Large intestine (tissue), 3 donors: Measurements from ENCODE around the gene NTSR1. TPM values are rescaled to one million over a fixed set of nuclear protein-coding genes. Genes with fewer than 3 reads are reported as not detected.

Experiments used
- DNase-seq, 2 donors: peaks; one replicate each; pipeline versions ENCODE4 v3.0.0 to v3.0.0-alpha.2; 2013
- H3K27ac ChIP-seq: one replicate; pipeline ENCODE4 v1.5.1; 2013; ENCODE audit warnings: low read length
- H3K27me3 ChIP-seq: 2 replicates; pipeline ENCODE4 v1.6.1; 2013; ENCODE audit warnings: low read length; ENCODE audit not compliant: control insufficient read depth, insufficient read depth
- H3K36me3 ChIP-seq: 2 replicates; pipeline ENCODE4 v1.6.1; 2013; ENCODE audit warnings: low read length; ENCODE audit not compliant: control insufficient read depth, insufficient read depth
- H3K4me1 ChIP-seq: one replicate; pipeline ENCODE4 v1.6.1; 2013; ENCODE audit warnings: low read length; ENCODE audit not compliant: control insufficient read depth, insufficient read depth
- H3K4me3 ChIP-seq: one replicate; pipeline ENCODE4 v1.5.1; 2013; ENCODE audit warnings: low read length
- H3K9me3 ChIP-seq: one replicate; pipeline ENCODE4 v1.6.1; 2013; ENCODE audit warnings: mild to moderate bottlenecking, low read depth, low read length, moderate library complexity; ENCODE audit not compliant: control insufficient read depth
- WGBS: methylation state at CpG from one replicate; pipeline ENCODE4 v1.1.5; 2013; ENCODE audit warnings: low lambda C conversion rate; ENCODE audit not compliant: insufficient coverage; 5-methylcytosine and 5-hydroxymethylcytosine counted together
- polyA plus RNA-seq: library from polyadenylated mRNA; unstranded; fragments of 120-200 nt; gene quantifications from one replicate; pipeline ENCODE4 v1.2.1, GENCODE V29; 2013

NTSR1 gene
- polyA plus RNA-seq, 1 donor: 1.1 TPM

GRCh38 chr20:62732842-62733525 lies 24.3 kb downstream of the NTSR1 start:
- Histone ChIP-seq H3K4me1 (no peaks in the 10 kb centered on the region), H3K36me3 (no peaks in the 10 kb centered on the region), H3K27me3 (peaks cover 13% of the 10 kb centered on the region), H3K4me3 (no peak overlapping the region), H3K27ac (no peak overlapping the region), H3K9me3 (no peaks in the 10 kb centered on the region)
- WGBS: no CpG with 5 or more reads among the region's 27 CpGs
- DNase-seq: no peak

- Histone ChIP-seq H3K4me3 (no peak overlapping the region), H3K27ac (no peak overlapping the region), H3K4me1 (no peaks in the 10 kb centered on the region), H3K9me3 (no peaks in the 10 kb centered on the region), H3K27me3 (peaks cover 13% of the 10 kb centered on the region), H3K36me3 (no peaks in the 10 kb centered on the region)
- DNase-seq: no peak
Measured at GRCh38 chr20:62733526-62733842, 24.8 kb downstream of the NTSR1 start.

- H3K27me3 ChIP-seq: peaks cover 13% of the 10 kb centered on the region
- no CpG with 5 or more reads among the region's 18 CpGs for WGBS
- no peak for DNase-seq
- H3K36me3 ChIP-seq: no peaks in the 10 kb centered on the region
- H3K27ac ChIP-seq: no peak overlapping the region
- no peaks in the 10 kb centered on the region for H3K4me1 ChIP-seq
- H3K4me3 ChIP-seq: no peak overlapping the region
- H3K9me3 ChIP-seq: no peaks in the 10 kb centered on the region
Measured at GRCh38 chr20:62733891-62734290, 25.3 kb downstream of the NTSR1 start.

- DNase-seq: no peak
- Histone ChIP-seq H3K9me3 (no peaks in the 10 kb centered on the region), H3K36me3 (no peaks in the 10 kb centered on the region), H3K27me3 (peaks cover 10% of the 10 kb centered on the region), H3K4me3 (no peak overlapping the region), H3K4me1 (no peaks in the 10 kb centered on the region), H3K27ac (no peak overlapping the region)
- 80% methylated on average over 1 of the region's 11 CpGs for WGBS
Measured at GRCh38 chr20:62734326-62734725, 25.7 kb downstream of the NTSR1 start.

- DNase-seq: no peak
- Histone ChIP-seq H3K27ac (no peak overlapping the region), H3K4me1 (no peaks in the 10 kb centered on the region), H3K36me3 (no peaks in the 10 kb centered on the region), H3K27me3 (peaks cover 10% of the 10 kb centered on the region), H3K9me3 (no peaks in the 10 kb centered on the region), H3K4me3 (no peak overlapping the region)
- WGBS: no CpG with 5 or more reads among the region's 15 CpGs
Measured at GRCh38 chr20:62734881-62735280, 26.2 kb downstream of the NTSR1 start.

GRCh38 chr20:62735331-62735821 lies 26.7 kb downstream of the NTSR1 start:
- Histone ChIP-seq H3K36me3 (no peaks in the 10 kb centered on the region), H3K27ac (no peak overlapping the region), H3K9me3 (no peaks in the 10 kb centered on the region), H3K27me3 (peaks cover 11% of the 10 kb centered on the region), H3K4me3 (no peak overlapping the region), H3K4me1 (no peaks in the 10 kb centered on the region)
- no peak for DNase-seq
- WGBS: no CpG with 5 or more reads among the region's 19 CpGs

GRCh38 chr20:62736026-62736406 lies 27.4 kb downstream of the NTSR1 start:
- peaks cover 17% of the 10 kb centered on the region for H3K27me3 ChIP-seq

DNA sequence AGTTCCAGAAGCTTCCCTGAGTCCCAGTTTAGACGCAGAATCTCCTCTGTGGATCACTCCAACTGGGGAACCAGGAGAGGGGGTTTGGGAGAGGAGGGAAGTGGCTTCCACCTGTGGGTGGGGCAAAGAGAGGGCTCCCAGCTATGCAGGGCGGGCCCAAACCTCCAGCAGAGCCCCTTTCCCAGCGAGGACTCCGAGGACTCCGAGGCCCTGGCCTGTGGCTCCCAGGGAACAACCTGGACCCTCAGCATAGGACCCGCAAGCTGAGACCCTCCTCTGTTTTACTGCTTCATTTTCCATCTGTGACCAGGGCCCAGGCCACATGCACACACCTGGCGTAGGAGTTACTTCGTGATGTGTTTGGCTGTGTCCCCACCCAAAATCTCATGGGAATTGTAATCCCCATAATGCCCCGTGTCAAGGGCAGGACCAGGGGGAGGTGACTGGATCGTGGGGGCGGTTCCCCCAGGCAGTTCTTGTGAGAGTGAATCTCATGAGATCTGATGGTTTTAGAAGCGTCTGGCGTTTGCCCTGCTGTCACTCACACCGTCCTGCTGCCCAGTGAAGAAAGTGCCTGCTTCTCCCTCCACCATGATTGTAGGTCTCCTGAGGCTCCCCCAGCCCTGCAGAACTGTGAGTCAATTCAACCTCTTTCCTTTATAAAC lies 27.9 kb downstream of the NTSR1 start:
- peaks cover 3% of the 10 kb centered on the region for H3K9me3 ChIP-seq
- H3K4me1 ChIP-seq: no peaks in the 10 kb centered on the region
- WGBS: no CpG with 5 or more reads among the region's 14 CpGs
- no peak for DNase-seq
- peaks cover 19% of the 10 kb centered on the region for H3K27me3 ChIP-seq
- no peaks in the 10 kb centered on the region for H3K36me3 ChIP-seq
- no peak overlapping the region for H3K27ac ChIP-seq
- H3K4me3 ChIP-seq: no peak overlapping the region

More at GRCh38 chr20:62736026-62736406, 27.4 kb downstream of the NTSR1 start:
- Histone ChIP-seq H3K4me3 (no peak overlapping the region), H3K4me1 (no peaks in the 10 kb centered on the region), H3K36me3 (no peaks in the 10 kb centered on the region), H3K9me3 (peaks cover 3% of the 10 kb centered on the region), H3K27ac (no peak overlapping the region)
- no CpG with 5 or more reads among the region's 8 CpGs for WGBS
- no peak for DNase-seq

DNA sequence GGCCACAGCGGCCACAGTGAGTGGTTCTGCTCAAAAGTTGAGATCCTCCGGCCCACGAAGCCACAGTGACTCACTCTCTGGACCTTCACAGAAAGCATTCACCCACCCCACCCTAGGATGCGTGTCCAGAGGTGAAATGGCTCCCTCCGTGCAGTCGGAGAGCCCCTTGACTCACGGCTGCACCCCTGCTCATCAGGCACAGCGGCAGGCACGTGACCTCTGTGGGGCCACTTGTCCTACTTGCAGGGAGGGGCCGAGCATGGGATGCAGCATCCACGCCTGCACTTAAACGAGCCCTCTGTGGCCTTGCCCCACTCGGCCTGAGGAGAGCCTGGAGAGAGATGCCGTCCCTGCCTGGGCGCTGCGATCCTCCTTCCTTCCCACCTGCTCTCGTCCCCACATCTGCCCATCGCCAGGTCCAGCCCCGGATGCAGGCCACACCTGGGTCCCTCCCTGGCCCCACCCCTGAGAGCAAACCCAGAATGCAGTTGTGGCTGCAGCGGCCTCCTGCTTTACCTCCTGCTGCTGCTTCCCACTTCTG lies 28.7 kb downstream of the NTSR1 start:
- Histone ChIP-seq H3K36me3 (no peaks in the 10 kb centered on the region), H3K9me3 (peaks cover 3% of the 10 kb centered on the region), H3K27me3 (peaks cover 25% of the 10 kb centered on the region), H3K4me1 (no peaks in the 10 kb centered on the region), H3K4me3 (no peak overlapping the region), H3K27ac (no peak overlapping the region)
- DNase-seq: no peak
- 70% methylated on average over 2 of the region's 20 CpGs for WGBS

DNA sequence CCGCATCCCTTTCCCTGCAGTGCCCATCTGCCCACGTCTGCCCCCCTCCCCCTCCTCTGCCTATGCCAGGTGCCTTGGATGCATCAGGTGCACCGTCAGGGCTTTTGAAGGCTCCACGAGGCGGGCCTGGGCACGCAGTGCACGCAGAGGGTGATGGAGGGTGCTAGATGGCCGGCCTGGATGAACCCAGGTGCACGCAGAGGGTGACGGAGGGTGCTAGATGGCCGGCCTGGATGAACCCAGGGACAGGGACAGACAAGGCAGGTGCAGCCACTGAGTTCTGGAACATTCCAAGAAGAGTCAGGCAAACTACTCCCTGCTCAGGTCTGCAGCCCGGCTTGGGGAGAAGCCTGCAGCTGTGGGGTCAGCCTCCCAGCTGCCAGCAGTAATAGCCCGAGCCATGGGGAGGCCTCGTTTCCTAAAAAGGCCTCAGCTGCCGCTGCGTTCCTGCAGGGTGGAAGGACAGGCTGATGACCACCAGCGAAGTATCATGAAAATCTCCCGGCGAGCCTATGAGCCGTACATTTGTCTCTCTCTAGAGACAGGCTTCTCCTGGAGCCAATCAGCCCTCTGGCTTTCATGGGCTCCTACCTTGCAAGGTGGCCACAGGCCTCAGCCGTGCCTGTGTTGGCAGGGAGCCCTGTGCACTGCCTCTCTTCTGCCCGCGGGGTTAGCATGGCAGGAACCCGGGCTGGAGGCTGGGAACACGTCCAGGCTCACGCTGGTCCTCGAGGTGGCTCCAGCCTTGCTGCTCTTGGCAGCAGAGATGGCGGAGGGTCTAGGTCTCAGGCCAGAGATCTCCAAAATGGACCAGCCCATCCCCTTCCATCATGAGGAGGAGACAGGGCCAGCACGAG lies 29.6 kb downstream of the NTSR1 start:
- WGBS: no CpG with 5 or more reads among the region's 29 CpGs
- peaks cover 22% of the 10 kb centered on the region for H3K27me3 ChIP-seq

More for the DNA sequence above, 29.6 kb downstream of the NTSR1 start:
- Histone ChIP-seq H3K27ac (no peak overlapping the region), H3K36me3 (no peaks in the 10 kb centered on the region), H3K9me3 (peaks cover 3% of the 10 kb centered on the region), H3K4me3 (no peak overlapping the region), H3K4me1 (no peaks in the 10 kb centered on the region)
- no peak for DNase-seq
